ENCODE data around the gene TGFBR2.

- no peak for TF ChIP-seq REST (IDR thresholded peaks at IDR 0.05; ENCODE audit: insufficient read depth in 1 of 2, low read depth in 2 of 2, low read length in 1 of 2)
- TF ChIP-seq CTCF (IDR thresholded peaks at IDR 0.05), result no peak
- TF ChIP-seq SIN3A (IDR thresholded peaks at IDR 0.05; ENCODE audit: borderline replicate concordance, insufficient read depth, low read depth, low read length), result no peak
- TF ChIP-seq TCF7L2 (IDR thresholded peaks at IDR 0.05; ENCODE audit: low read depth, low read length), result no peak
- TF ChIP-seq POLR2AphosphoS5 (IDR thresholded peaks at IDR 0.05; ENCODE audit: low read depth, low read length), result no peak
Observed at GRCh38 chr3:30644615-30645014, 38.2 kb downstream of the TGFBR2 start.

Data from Panc1 (cell line).